Kidney epithelial cell (primary cell): Measurements from ENCODE around the gene GPATCH4. TPM values are rescaled to one million over a fixed set of nuclear protein-coding genes. Genes with fewer than 3 reads are reported as not detected.
"Not testable (repeated sequence)": the region's sequence is repeated elsewhere in the genome, so short reads cannot be mapped to it uniquely, and the experiment has no call there.

Experiments used
- DNase-seq: peaks from one replicate; pipeline ENCODE4 v3.0.0-alpha.2; 2010; ENCODE audit warnings: low read depth
- H3K27me3 ChIP-seq: 2 replicates; pipeline ENCODE4 v1.6.0; 2011; ENCODE audit warnings: low read length; ENCODE audit not compliant: control insufficient read depth, insufficient read depth
- H3K36me3 ChIP-seq: 2 replicates; pipeline ENCODE4 v1.5.1; 2011; ENCODE audit warnings: low read length; ENCODE audit not compliant: control insufficient read depth, insufficient read depth
- H3K4me3 ChIP-seq: 2 replicates; pipeline ENCODE4 v1.5.1; 2011; ENCODE audit warnings: low read depth, mild to moderate bottlenecking, control low read depth, low read length
- CTCF ChIP-seq: IDR thresholded peaks from 2 replicates; pipeline ENCODE4 v1.5.1; 2011; ENCODE audit warnings: mild to moderate bottlenecking, moderate library complexity, low read length, control low read depth, inconsistent platforms; ENCODE audit not compliant: insufficient read depth, poor library complexity, severe bottlenecking
- total RNA-seq: library from RNA; depleted of rRNA; stranded (reverse); fragments of >200 nt; gene quantifications from 2 replicates; pipeline ENCODE4 v1.2.3, GENCODE V29; 2015

The GPATCH4 gene
- total RNA-seq, 1 donor from 2014 or later = 21.8 TPM

GRCh38 chr1:156632355-156632754 is 31.1 kb upstream of the GPATCH4 start:
- H3K27me3 ChIP-seq = peaks cover 27% of the 10 kb centered on the region
- no peak for TF ChIP-seq CTCF
- no peak overlapping the region for H3K4me3 ChIP-seq
- DNase-seq = no peak
- H3K36me3 ChIP-seq = no peaks in the 10 kb centered on the region

DNA sequence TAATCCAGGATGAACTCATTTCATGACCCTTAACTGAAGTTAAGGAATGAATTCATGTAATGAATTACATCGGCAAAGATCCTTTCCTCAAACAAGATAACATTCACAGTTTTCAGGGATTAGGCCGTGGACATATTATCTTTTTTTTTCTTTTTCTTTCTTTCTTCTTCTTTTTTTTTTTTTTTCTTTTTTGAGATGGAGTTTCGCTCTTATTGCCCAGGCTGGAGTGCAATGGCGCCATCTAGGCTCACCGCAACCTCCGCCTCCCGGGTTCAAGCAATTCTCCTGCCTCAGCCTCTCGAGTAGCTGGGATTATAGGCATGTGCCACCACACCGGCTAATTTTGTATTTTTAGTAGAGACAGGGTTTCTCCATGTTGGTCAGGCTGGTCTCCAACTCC is 29.9 kb upstream of the GPATCH4 start:
- not testable (repeated sequence) for DNase-seq, H3K4me3 ChIP-seq, H3K36me3 ChIP-seq
- H3K27me3 ChIP-seq = peaks cover 24% of the 10 kb centered on the region

GRCh38 chr1:156629823-156630449 is 28.7 kb upstream of the GPATCH4 start:
- Histone ChIP-seq H3K36me3 (no peaks in the 10 kb centered on the region), H3K4me3 (no peak overlapping the region), H3K27me3 (peaks cover 32% of the 10 kb centered on the region)
- no peak for DNase-seq
- TF ChIP-seq CTCF = no peak

DNA sequence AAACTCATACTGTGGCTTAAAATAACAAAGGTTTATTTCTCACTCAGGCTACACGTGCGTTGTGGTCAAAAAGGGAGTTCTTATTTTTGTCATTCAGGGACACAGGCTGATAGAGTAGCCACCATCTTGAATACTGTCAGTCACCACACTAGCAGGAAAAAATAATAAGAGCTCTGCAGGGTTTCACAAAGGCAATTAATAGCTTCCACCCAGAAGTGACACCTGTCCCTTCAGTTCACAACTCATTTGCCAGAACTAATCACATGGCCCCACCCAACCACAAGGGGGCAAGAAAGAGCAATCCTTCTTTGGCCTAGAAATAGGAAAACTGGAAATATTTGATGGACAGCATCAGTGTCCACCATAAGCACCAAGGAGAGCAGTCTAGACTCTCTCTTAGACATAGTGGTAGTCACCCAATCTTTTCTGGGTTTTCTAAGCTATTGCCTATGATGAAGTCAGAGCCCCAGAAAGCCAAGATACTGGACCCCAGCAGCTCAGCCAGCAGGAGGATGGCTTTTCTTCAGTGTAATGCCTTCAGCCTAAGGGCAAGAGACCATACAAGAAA is 26.1 kb upstream of the GPATCH4 start:
- peaks cover 43% of the 10 kb centered on the region for H3K27me3 ChIP-seq

GRCh38 chr1:156626079-156626438 is 24.8 kb upstream of the GPATCH4 start:
- DNase-seq = no peak
- TF ChIP-seq CTCF = no peak
- Histone ChIP-seq H3K27me3 (peaks cover 41% of the 10 kb centered on the region), H3K4me3 (no peak overlapping the region), H3K36me3 (no peaks in the 10 kb centered on the region)

More for the DNA sequence above, 26.1 kb upstream of the GPATCH4 start:
- TF ChIP-seq CTCF = peak; percentile 72
- Histone ChIP-seq H3K4me3 (no peak overlapping the region), H3K36me3 (no peaks in the 10 kb centered on the region)
- no peak for DNase-seq

GRCh38 chr1:156625436-156626078 is 24.3 kb upstream of the GPATCH4 start:
- Histone ChIP-seq H3K4me3 (no peak overlapping the region), H3K27me3 (peaks cover 41% of the 10 kb centered on the region), H3K36me3 (no peaks in the 10 kb centered on the region)
- peak; percentile 92 for TF ChIP-seq CTCF
- no peak for DNase-seq
